Measurements from ENCODE around the gene TMEM184B. TPM values are rescaled to one million over a fixed set of nuclear protein-coding genes. Genes with fewer than 3 reads are reported as not detected.

Gene TMEM184B
- polyA plus RNA-seq, 1 donor (not counting 4 experiments of a cell fraction or from before 2014, with no cell fraction given): 18.8 TPM

- H3K79me2 ChIP-seq (ENCODE audit: control insufficient read depth, insufficient read depth, low read length): peaks cover 61% of the 10 kb centered on the region
- peaks cover 30% of the 10 kb centered on the region for H4K20me1 ChIP-seq (ENCODE audit: control insufficient read depth, extremely low read depth, insufficient read depth, low read length)
- peak overlapping the region; percentile 99 for H3K9ac ChIP-seq (ENCODE audit: control insufficient read depth, extremely low read depth, insufficient read depth, low read length)
- peak overlapping the region; percentile 96 for H3K27ac ChIP-seq (ENCODE audit: control insufficient read depth, insufficient read depth, low read length)
- dilution Hi-C loops (cut with MboI; ENCODE audit: extremely low pct_ligation_motif_present, low sequenced_read_pairs): no loop called here
- peak overlapping the region; percentile 74 to 100 (median 90) for H3K4me3 ChIP-seq (ENCODE audit: control insufficient read depth in 2 of 3, extremely low read depth in 1 of 3, insufficient read depth in 2 of 3, low read depth in 1 of 3, low read length in 3 of 3)
- no peak overlapping the region for H2AFZ ChIP-seq (ENCODE audit: control insufficient read depth, low read length)
- DNase-seq (ENCODE audit: low read depth, low spot score): no peak
- H3K4me1 ChIP-seq (ENCODE audit: control insufficient read depth, extremely low read depth, insufficient read depth, low read length): peaks cover 68% of the 10 kb centered on the region
- H3K4me2 ChIP-seq (ENCODE audit: control insufficient read depth, extremely low read depth, insufficient read depth, low read depth, low read length): peak overlapping the region; percentile 98
- no peaks in the 10 kb centered on the region for H3K9me3 ChIP-seq (ENCODE audit: control insufficient read depth, low read depth, low read length)
- no peak for FAIRE-seq
- H3K9me1 ChIP-seq (ENCODE audit: control insufficient read depth, extremely low read depth, insufficient read depth, low read length): peaks cover 5% of the 10 kb centered on the region
- peaks cover 6 to 38% of the 10 kb centered on the region in 2 experiments for H3K36me3 ChIP-seq (ENCODE audit: control insufficient read depth in 2 of 2, extremely low read depth in 1 of 2, insufficient read depth in 2 of 2, low read length in 2 of 2)
- TF ChIP-seq, protein P1, sequence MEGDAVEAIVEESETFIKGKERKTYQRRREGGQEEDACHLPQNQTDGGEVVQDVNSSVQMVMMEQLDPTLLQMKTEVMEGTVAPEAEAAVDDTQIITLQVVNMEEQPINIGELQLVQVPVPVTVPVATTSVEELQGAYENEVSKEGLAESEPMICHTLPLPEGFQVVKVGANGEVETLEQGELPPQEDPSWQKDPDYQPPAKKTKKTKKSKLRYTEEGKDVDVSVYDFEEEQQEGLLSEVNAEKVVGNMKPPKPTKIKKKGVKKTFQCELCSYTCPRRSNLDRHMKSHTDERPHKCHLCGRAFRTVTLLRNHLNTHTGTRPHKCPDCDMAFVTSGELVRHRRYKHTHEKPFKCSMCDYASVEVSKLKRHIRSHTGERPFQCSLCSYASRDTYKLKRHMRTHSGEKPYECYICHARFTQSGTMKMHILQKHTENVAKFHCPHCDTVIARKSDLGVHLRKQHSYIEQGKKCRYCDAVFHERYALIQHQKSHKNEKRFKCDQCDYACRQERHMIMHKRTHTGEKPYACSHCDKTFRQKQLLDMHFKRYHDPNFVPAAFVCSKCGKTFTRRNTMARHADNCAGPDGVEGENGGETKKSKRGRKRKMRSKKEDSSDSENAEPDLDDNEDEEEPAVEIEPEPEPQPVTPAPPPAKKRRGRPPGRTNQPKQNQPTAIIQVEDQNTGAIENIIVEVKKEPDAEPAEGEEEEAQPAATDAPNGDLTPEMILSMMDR (optimal IDR thresholded peaks at IDR 0.05 in 1 of 3, IDR thresholded peaks at IDR 0.05 in 1 of 3, conservative IDR thresholded peaks at IDR 0.05 in 1 of 3; ENCODE audit: extremely low read depth in 1 of 3, insufficient read depth in 2 of 3, low read length in 3 of 3): no peak
- no peak for TF ChIP-seq EZH2 (IDR thresholded peaks at IDR 0.05; ENCODE audit: low read length)
- H3K27me3 ChIP-seq (ENCODE audit: control insufficient read depth, extremely low read depth, insufficient read depth, low read length): no peaks in the 10 kb centered on the region
Observed at GRCh38 chr22:38315823-38316363, 43.1 kb upstream of the TMEM184B start.

- Histone ChIP-seq H3K9ac (ENCODE audit: control insufficient read depth, extremely low read depth, insufficient read depth, low read length) (peak overlapping the region; percentile 99), H3K4me2 (ENCODE audit: control insufficient read depth, extremely low read depth, insufficient read depth, low read depth, low read length) (peak overlapping the region; percentile 98), H4K20me1 (ENCODE audit: control insufficient read depth, extremely low read depth, insufficient read depth, low read length) (peaks cover 35% of the 10 kb centered on the region), H3K27me3 (ENCODE audit: control insufficient read depth, extremely low read depth, insufficient read depth, low read length) (no peaks in the 10 kb centered on the region), H3K27ac (ENCODE audit: control insufficient read depth, insufficient read depth, low read length) (peak overlapping the region; percentile 96), H3K9me3 (ENCODE audit: control insufficient read depth, low read depth, low read length) (no peaks in the 10 kb centered on the region), H3K4me1 (ENCODE audit: control insufficient read depth, extremely low read depth, insufficient read depth, low read length) (peaks cover 71% of the 10 kb centered on the region), H2AFZ (ENCODE audit: control insufficient read depth, low read length) (no peak overlapping the region), H3K79me2 (ENCODE audit: control insufficient read depth, insufficient read depth, low read length) (peaks cover 68% of the 10 kb centered on the region), H3K36me3 (ENCODE audit: control insufficient read depth in 2 of 2, extremely low read depth in 1 of 2, insufficient read depth in 2 of 2, low read length in 2 of 2) (peaks cover 7 to 44% of the 10 kb centered on the region in 2 experiments), H3K4me3 (ENCODE audit: control insufficient read depth in 2 of 3, extremely low read depth in 1 of 3, insufficient read depth in 2 of 3, low read depth in 1 of 3, low read length in 3 of 3) (peak overlapping the region; percentile 74 to 100 (median 90)), H3K9me1 (ENCODE audit: control insufficient read depth, extremely low read depth, insufficient read depth, low read length) (peaks cover 8% of the 10 kb centered on the region)
- TF ChIP-seq EZH2 (IDR thresholded peaks at IDR 0.05; ENCODE audit: low read length): no peak
- TF ChIP-seq, protein P1 (optimal IDR thresholded peaks at IDR 0.05 in 1 of 3, IDR thresholded peaks at IDR 0.05 in 1 of 3, conservative IDR thresholded peaks at IDR 0.05 in 1 of 3; ENCODE audit: extremely low read depth in 1 of 3, insufficient read depth in 2 of 3, low read length in 3 of 3): no peak
- FAIRE-seq (no peak), DNase-seq (ENCODE audit: low read depth, low spot score) (no peak)
- dilution Hi-C loops (cut with MboI; ENCODE audit: extremely low pct_ligation_motif_present, low sequenced_read_pairs): no loop called here
Observed at GRCh38 chr22:38314933-38315822, 42.4 kb upstream of the TMEM184B start.

Data from keratinocyte (primary cell).